ENCODE results near the gene NCSTN.

NCSTN gene

DNA sequence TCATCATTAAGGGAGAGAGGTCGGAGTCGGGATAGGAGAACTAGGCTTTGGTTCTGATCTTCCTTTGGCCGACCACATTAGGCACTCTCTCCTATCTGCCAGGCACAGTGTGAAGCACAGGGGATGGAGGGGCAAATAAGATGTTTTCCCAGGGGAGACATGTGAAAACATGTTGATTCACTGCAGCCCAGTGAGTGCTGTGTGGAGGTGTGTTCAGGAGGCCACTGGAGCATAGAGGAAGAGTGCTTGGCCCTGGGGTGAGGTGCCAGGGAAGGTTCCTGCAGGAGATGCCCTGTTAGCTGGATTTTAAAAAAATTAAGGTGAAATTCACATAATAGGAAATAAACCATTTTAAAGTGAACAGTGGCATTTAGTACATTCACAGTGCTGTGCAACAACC, 60.9 kb downstream of the NCSTN start:
- DNase-seq = no peak

DNA sequence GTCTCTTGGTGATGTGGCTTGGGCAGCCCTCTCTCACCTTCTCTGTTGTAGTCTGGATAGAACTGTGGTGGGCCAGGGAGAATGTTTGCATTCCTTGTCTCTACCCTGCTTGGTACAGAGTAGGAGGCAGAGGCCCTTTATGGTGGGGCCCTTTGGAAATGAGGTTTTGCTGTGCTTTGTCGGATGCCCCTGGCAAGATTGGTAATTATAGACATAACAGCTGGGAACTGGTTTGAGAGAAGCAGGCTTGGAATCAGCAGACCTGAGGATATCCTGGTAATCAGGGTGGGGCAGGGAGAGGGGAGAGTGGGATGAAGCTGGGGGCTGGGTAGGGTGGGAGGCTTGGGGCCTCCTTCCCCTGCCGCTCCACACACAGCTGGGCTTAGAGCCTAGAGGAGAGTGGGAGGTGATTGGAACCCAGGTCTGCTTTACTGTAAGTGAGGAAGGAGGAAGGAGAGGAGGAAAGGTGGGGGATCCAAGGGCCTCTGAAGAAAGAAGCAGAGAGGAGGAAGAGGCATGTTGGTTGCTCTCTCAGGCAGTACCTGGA, 62.2 kb downstream of the NCSTN start:
- no peak for DNase-seq

- DNase-seq = no peak
Observed at GRCh38 chr1:160406131-160406968, 63.2 kb downstream of the NCSTN start.

GRCh38 chr1:160407839-160408801, 64.9 kb downstream of the NCSTN start:
- no peak for DNase-seq
